Nephron (organoid): ENCODE data around the gene ZNF516.

ENCODE experiments used
- H3K27ac Mint-ChIP-seq, 3 experiments: 2 replicates each; pipeline ENCODE4 v1.8.0; 2020; ENCODE audit warnings: mixed read lengths in 3 of 3, mild to moderate bottlenecking in 2 of 3, moderate library complexity in 1 of 3
- H3K27me3 Mint-ChIP-seq: 2 replicates; pipeline ENCODE4 v1.8.0; 2021; ENCODE audit warnings: low read depth, mild to moderate bottlenecking, moderate library complexity, mixed read lengths
- H3K36me3 Mint-ChIP-seq: 2 replicates; pipeline ENCODE4 v1.8.0; 2020; ENCODE audit warnings: low read depth, mixed read lengths
- H3K4me1 Mint-ChIP-seq: 2 replicates; pipeline ENCODE4 v1.8.0; 2020; ENCODE audit warnings: mixed read lengths
- H3K4me3 Mint-ChIP-seq, 3 experiments: 2 replicates each; pipeline ENCODE4 v1.8.0; 2020; ENCODE audit warnings: mild to moderate bottlenecking in 3 of 3, mixed read lengths in 3 of 3, moderate library complexity in 2 of 3
- H3K9me3 Mint-ChIP-seq: 2 replicates; pipeline ENCODE4 v1.8.0; 2020; ENCODE audit warnings: mixed read lengths
- TF ChIP-seq, protein P1 (sequence below), 3 experiments: fragments of 200-600 bp; sonication (generic); IDR thresholded peaks; one replicate each; pipeline ENCODE4 v1.5.0; 2021; ENCODE audit warnings: antibody characterized with exemption in 3 of 3; ENCODE audit not compliant: unreplicated experiment in 3 of 3

ZNF516 gene

DNA sequence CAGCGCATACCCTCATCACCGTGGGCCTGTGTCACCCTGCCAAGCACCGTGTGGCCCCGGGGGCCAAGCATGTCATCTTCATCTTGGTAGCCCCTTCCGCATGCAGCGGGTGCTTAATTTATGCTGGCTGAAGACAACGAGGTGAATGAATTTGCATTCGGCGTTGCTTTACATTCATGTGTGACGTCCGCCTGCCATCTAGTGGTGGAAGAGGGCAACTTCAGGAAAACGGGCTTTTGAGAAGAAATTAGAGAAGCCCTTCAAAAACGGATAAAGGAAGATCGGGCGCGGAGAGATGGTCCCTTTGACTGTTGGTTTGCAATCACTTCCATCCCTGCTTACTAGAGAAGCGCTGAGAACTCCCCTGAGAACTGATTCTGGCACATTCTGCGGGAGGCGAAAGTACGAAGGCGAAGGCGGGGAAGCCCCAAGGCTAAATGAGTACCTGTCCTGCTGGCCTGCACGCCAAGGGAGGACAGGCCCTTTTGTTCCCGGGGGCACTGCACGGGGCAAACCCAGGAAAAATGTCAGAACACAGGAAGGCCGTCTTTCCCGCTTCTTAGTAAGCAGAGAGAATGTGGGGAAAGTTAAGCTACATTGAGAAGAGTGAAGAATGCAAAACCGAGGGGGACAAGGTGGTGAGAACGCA, 145.9 kb downstream of the ZNF516 start:
- TF ChIP-seq, protein P1, sequence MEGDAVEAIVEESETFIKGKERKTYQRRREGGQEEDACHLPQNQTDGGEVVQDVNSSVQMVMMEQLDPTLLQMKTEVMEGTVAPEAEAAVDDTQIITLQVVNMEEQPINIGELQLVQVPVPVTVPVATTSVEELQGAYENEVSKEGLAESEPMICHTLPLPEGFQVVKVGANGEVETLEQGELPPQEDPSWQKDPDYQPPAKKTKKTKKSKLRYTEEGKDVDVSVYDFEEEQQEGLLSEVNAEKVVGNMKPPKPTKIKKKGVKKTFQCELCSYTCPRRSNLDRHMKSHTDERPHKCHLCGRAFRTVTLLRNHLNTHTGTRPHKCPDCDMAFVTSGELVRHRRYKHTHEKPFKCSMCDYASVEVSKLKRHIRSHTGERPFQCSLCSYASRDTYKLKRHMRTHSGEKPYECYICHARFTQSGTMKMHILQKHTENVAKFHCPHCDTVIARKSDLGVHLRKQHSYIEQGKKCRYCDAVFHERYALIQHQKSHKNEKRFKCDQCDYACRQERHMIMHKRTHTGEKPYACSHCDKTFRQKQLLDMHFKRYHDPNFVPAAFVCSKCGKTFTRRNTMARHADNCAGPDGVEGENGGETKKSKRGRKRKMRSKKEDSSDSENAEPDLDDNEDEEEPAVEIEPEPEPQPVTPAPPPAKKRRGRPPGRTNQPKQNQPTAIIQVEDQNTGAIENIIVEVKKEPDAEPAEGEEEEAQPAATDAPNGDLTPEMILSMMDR (IDR thresholded peaks at IDR 0.05; ENCODE audit: unreplicated experiment in 3 of 3): peak; percentile 87 to 96 (median 88)
- H3K9me3 Mint-ChIP-seq: peaks cover 13% of the 10 kb centered on the region
- peaks cover 14% of the 10 kb centered on the region for H3K27me3 Mint-ChIP-seq
- peaks cover 22% of the 10 kb centered on the region for H3K36me3 Mint-ChIP-seq
- H3K4me3 Mint-ChIP-seq: peak overlapping the region; percentile 9 to 31 (median 29)
- H3K4me1 Mint-ChIP-seq: peaks cover 27% of the 10 kb centered on the region
- peak overlapping the region in 1 of 3 experiments; percentile 1 for H3K27ac Mint-ChIP-seq

DNA sequence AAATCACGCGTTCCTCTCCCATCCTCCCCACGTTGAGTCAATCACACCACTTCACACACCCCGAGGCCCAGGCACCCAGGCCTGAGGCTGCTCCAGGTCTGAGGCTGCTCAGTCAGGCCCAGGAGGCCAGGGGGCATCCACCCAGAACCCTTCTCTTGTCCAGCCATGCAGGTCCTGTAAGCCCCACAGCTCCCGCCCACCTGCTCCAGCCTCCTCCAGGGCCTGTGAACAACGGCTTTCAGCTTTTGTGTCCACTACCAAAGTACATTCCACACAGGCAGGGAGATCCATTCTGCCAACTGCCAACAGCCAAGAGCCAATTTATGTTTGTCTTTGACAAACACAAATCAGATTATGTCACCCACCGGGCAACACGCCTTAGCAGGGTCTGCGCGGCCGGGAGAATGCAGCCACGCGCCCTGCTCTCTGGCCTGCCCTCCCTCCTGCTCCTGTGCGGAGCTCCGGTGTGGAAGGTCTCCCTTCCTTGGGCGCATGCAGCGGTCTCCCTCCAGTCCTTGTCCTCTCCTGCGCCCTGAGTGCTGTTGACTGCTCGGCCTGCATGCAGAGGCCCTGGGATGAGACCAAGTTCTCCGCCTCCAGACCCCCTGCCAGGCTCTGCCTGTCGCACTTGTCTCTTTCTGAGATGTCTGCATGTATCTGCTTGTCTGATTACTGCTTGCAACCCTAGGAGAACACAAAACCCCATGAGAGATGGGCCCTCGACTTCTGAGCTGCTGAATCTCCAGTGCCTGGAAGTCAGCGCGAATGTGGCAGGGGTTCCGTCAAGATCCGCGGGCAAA, 146.6 kb downstream of the ZNF516 start:
- H3K4me3 Mint-ChIP-seq: no peak overlapping the region
- peaks cover 15% of the 10 kb centered on the region for H3K36me3 Mint-ChIP-seq
- TF ChIP-seq, protein P1 (IDR thresholded peaks at IDR 0.05; ENCODE audit: unreplicated experiment in 3 of 3): no peak
- H3K4me1 Mint-ChIP-seq: peaks cover 27% of the 10 kb centered on the region
- peaks cover 14% of the 10 kb centered on the region for H3K27me3 Mint-ChIP-seq
- no peak overlapping the region for H3K27ac Mint-ChIP-seq
- H3K9me3 Mint-ChIP-seq: peaks cover 9% of the 10 kb centered on the region

DNA sequence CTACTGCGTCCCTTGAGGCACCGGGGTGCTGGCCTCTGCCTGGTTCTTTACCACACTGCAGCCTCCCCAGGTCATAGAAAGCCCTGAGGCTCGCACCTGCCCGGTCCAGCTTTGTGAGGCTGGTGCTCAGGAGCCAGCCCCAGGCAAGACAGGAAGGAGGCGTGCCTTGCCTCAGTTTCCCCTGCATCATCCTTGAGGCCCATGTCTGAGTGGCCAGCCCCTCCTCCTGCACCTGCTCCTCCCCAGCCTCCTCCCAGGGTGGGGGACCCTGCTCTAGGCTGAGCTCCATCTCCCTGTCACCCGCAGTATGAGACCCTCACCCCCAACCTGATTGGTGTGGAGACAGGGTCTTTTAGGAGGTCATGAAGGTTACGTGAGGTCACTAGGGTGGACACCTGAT, 147.7 kb downstream of the ZNF516 start:
- Mint-ChIP-seq H3K9me3 (peaks cover 4% of the 10 kb centered on the region), H3K4me1 (peaks cover 26% of the 10 kb centered on the region), H3K27ac (no peak overlapping the region), H3K27me3 (peaks cover 11% of the 10 kb centered on the region), H3K36me3 (peaks cover 6% of the 10 kb centered on the region), H3K4me3 (no peak overlapping the region)
- TF ChIP-seq, protein P1 (IDR thresholded peaks at IDR 0.05; ENCODE audit: unreplicated experiment in 3 of 3): no peak

DNA sequence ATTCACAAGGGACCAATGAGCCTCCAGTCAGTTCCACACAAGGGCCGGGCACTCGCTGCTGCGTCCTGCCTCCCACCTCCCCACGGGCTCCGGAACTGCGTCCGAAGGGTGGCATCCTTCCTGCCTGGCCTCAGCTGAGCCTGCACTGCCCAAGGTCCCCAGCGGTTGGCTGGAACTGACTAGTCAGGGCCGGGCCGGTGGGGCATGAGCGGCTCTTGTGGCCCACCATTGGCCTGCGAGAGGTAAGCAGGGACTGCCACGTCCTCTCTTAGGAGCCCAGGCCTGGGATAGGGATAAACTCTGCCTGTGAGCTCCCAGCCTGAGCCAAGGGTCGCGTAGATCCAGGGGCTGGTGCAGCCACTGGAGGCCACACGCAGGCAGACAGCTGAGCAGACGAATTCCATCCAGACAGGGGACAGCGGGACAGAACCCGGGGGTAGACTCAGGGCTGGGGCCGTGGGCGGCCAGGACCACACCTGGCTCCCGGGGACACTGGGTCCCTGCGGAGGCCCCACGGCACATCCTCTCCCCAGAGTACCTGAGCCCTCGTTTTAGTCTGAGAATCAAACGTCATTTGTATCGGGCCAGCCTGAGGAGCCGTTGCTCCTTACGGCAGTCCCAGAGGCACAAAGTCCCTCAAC, 148.4 kb downstream of the ZNF516 start:
- H3K9me3 Mint-ChIP-seq: peaks cover 4% of the 10 kb centered on the region
- TF ChIP-seq, protein P1 (IDR thresholded peaks at IDR 0.05; ENCODE audit: unreplicated experiment in 3 of 3): no peak
- peaks cover 11% of the 10 kb centered on the region for H3K27me3 Mint-ChIP-seq
- H3K27ac Mint-ChIP-seq: no peak overlapping the region
- H3K4me1 Mint-ChIP-seq: peaks cover 20% of the 10 kb centered on the region
- no peak overlapping the region for H3K4me3 Mint-ChIP-seq
- no peaks in the 10 kb centered on the region for H3K36me3 Mint-ChIP-seq

DNA sequence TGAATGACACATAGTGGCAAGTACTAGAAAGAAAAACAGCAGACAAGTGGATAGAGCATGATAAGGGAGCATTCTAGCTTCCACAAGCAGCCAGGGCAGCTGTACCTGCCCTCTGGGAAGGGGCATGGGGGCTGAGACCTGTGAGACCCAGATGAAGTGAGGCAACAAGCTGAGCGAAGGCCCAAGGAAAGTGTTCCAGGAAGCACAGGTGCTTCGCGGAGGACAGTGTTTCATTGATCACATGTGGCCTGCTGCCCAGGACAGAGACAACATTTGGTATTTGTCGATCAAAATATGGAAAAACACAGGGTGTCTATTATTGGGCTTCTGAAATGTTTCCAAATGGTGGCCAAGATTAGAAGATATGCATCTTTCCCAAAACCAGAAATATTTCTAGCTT, 149.1 kb downstream of the ZNF516 start:
- Mint-ChIP-seq H3K4me1 (peaks cover 20% of the 10 kb centered on the region), H3K9me3 (peaks cover 4% of the 10 kb centered on the region), H3K27me3 (peaks cover 7% of the 10 kb centered on the region), H3K27ac (no peak overlapping the region), H3K36me3 (no peaks in the 10 kb centered on the region), H3K4me3 (no peak overlapping the region)
- TF ChIP-seq, protein P1 (IDR thresholded peaks at IDR 0.05; ENCODE audit: unreplicated experiment in 3 of 3): no peak
